Smooth muscle cell (in vitro differentiated cells): ENCODE results near the gene CNDP1. TPM values are rescaled to one million over a fixed set of nuclear protein-coding genes. Genes with fewer than 3 reads are reported as not detected.

Experiments used
- DNase-seq: peaks from one replicate; lab custom pipeline; 2025; ENCODE audit not compliant: unreplicated experiment; lab: John Stamatoyannopoulos, UW
- H2AFZ ChIP-seq: fragments of 200-600 bp; sonication (generic); 2 replicates; pipeline ENCODE4 v1.6.0; 2016; ENCODE audit warnings: antibody characterized with exemption, low read depth, mild to moderate bottlenecking
- H3F3A ChIP-seq: fragments of 200-600 bp; sonication (generic); 2 replicates; pipeline ENCODE4 v1.6.0; 2017; ENCODE audit warnings: antibody characterized with exemption, low read depth
- H3K27ac ChIP-seq: fragments of 200-600 bp; sonication (generic); 2 replicates; pipeline ENCODE4 v1.5.1; 2016; ENCODE audit warnings: low read depth, mild to moderate bottlenecking
- H3K27me3 ChIP-seq: fragments of 200-600 bp; sonication (generic); 2 replicates; pipeline ENCODE4 v1.6.1; 2016; ENCODE audit warnings: low read depth, mild to moderate bottlenecking
- H3K36me3 ChIP-seq: fragments of 200-600 bp; sonication (generic); 2 replicates; pipeline ENCODE4 v1.5.1; 2016; ENCODE audit warnings: low read depth
- H3K4me1 ChIP-seq: fragments of 200-600 bp; sonication (generic); 2 replicates; pipeline ENCODE4 v1.5.1; 2016; ENCODE audit warnings: low read depth
- H3K4me2 ChIP-seq: fragments of 200-600 bp; sonication (generic); 2 replicates; pipeline ENCODE4 v1.6.0; 2016; ENCODE audit warnings: mild to moderate bottlenecking
- H3K4me3 ChIP-seq: fragments of 200-600 bp; sonication (generic); 2 replicates; pipeline ENCODE4 v1.5.1; 2016; ENCODE audit warnings: mild to moderate bottlenecking
- H3K79me2 ChIP-seq: fragments of 200-600 bp; sonication (generic); 2 replicates; pipeline ENCODE4 v1.6.0; 2016; ENCODE audit warnings: low read depth, mild to moderate bottlenecking
- H3K9ac ChIP-seq: fragments of 200-600 bp; sonication (generic); 2 replicates; pipeline ENCODE4 v1.6.0; 2016; ENCODE audit warnings: low read depth
- H3K9me3 ChIP-seq: fragments of 200-600 bp; sonication (generic); replicated peaks from 2 replicates; pipeline ENCODE4 v1.5.1; 2016; ENCODE audit warnings: low read depth
- H4K20me1 ChIP-seq: fragments of 200-600 bp; sonication (generic); 2 replicates; pipeline ENCODE4 v1.6.0; 2016; ENCODE audit warnings: low read depth
- WGBS: methylation state at CpG from one replicate; pipeline ENCODE4 v1.1.7; 2016; ENCODE audit warnings: low lambda C conversion rate; 5-methylcytosine and 5-hydroxymethylcytosine counted together
- polyA plus RNA-seq: library from polyadenylated mRNA; unstranded; fragments of >200 nt; fragmentation: Nextera tagmentation; extraction: Ambion mirVana; gene quantifications from 2 replicates; pipeline ENCODE4 v1.2.1, GENCODE V29; 2016
- total RNA-seq: library from RNA; depleted of rRNA; stranded (reverse); fragments of >200 nt; gene quantifications from 2 replicates; pipeline ENCODE4 v1.2.3, GENCODE V29; 2014
- TF ChIP-seq, protein P1 (sequence below): fragments of 200-600 bp; sonication (generic); IDR thresholded peaks from 2 replicates; pipeline ENCODE4 v1.5.1; 2017; ENCODE audit warnings: borderline replicate concordance, mild to moderate bottlenecking, antibody characterized with exemption; ENCODE audit not compliant: insufficient read depth, poor library complexity, severe bottlenecking

The CNDP1 gene
- total and polyA plus RNA-seq, 2 experiments from 2014 or later: not detected

DNA sequence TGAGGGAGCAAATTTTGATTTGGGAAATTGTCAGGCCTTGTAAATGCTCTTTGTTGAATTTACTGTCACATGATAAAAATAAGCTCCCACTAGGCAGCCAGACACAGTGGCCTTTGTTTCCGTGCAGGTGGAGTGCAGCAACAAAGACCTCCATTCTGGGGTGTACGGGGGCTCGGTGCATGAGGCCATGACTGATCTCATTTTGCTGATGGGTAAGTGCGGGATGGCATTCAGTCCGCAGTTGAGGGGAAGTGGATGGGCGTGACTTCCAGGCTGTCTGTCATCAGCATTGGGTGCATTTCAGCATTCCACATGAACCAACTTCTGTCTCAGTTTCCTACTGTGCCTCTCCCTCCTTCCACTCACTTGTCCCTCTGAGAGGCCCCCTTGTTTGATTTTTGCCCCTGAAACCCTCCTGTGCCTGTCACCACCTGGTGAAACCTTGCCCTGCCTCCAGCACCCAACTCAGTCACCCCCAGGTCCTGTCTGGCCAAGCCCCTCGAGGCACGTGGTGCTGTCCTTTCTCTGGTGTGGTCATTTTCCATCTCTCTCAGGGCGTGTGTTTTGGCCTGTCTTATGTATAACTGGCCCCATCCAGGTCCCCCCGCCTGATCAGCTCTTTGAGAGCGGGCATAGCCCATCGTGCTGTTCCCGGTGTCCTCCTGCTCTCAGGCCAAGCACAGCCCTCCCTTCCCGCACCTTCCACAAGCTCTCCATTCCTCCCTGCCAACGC is 21.8 kb upstream of the CNDP1 start:
- whole genome bisulfite sequencing: 95% methylated on average over 15 of the region's 15 CpGs
- Histone ChIP-seq H2AFZ (no peak overlapping the region), H3K36me3 (no peaks in the 10 kb centered on the region), H3K4me2 (no peak overlapping the region), H3K9me3 (no peaks in the 10 kb centered on the region), H3K27ac (no peak overlapping the region), H3K9ac (no peak overlapping the region), H4K20me1 (peaks cover 37% of the 10 kb centered on the region), H3K4me1 (no peaks in the 10 kb centered on the region), H3K79me2 (no peaks in the 10 kb centered on the region), H3K4me3 (no peak overlapping the region), H3K27me3 (no peaks in the 10 kb centered on the region), H3F3A (no peaks in the 10 kb centered on the region)
- TF ChIP-seq, protein P1, sequence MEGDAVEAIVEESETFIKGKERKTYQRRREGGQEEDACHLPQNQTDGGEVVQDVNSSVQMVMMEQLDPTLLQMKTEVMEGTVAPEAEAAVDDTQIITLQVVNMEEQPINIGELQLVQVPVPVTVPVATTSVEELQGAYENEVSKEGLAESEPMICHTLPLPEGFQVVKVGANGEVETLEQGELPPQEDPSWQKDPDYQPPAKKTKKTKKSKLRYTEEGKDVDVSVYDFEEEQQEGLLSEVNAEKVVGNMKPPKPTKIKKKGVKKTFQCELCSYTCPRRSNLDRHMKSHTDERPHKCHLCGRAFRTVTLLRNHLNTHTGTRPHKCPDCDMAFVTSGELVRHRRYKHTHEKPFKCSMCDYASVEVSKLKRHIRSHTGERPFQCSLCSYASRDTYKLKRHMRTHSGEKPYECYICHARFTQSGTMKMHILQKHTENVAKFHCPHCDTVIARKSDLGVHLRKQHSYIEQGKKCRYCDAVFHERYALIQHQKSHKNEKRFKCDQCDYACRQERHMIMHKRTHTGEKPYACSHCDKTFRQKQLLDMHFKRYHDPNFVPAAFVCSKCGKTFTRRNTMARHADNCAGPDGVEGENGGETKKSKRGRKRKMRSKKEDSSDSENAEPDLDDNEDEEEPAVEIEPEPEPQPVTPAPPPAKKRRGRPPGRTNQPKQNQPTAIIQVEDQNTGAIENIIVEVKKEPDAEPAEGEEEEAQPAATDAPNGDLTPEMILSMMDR: no peak
- DNase-seq: no peak

DNA sequence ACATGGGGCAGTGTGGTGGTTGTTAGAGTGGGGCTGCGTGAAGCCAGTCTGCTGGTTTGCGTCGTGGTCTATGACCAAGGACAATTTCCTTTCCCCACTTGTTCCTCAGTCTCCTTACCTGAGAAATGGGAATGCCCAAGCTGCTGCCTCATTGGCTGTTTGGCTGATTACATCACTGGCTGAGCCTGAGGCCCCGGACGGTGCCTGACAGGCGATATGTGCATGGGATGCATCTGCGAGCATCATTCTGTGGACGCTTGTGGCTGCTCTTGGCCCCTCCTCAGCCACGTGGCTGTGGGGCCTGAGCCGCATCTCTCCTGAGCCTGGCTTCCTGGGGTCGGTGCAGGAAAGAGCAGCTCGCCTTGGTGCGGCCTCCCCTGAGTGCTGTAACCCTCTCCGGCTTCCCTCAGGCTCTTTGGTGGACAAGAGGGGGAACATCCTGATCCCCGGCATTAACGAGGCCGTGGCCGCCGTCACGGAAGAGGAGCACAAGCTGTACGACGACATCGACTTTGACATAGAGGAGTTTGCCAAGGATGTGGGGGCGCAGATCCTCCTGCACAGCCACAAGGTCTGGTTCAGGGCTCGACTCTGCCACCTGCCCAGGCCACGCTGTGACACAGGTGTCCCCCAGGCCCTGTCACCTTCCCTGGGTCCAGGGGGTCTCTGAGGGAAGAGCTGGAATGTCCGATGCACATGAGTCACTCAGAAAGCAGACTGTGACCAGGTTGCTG is 21.0 kb upstream of the CNDP1 start:
- no peaks in the 10 kb centered on the region for H3F3A ChIP-seq
- H4K20me1 ChIP-seq: peaks cover 33% of the 10 kb centered on the region
- no peaks in the 10 kb centered on the region for H3K4me1 ChIP-seq
- no peak overlapping the region for H3K4me3 ChIP-seq
- no peak for DNase-seq
- no peak overlapping the region for H3K4me2 ChIP-seq
- no peaks in the 10 kb centered on the region for H3K79me2 ChIP-seq
- no peak overlapping the region for H3K27ac ChIP-seq
- WGBS: 97% methylated on average over 27 of the region's 27 CpGs
- H2AFZ ChIP-seq: no peak overlapping the region
- TF ChIP-seq, protein P1: no peak
- H3K9me3 ChIP-seq: no peaks in the 10 kb centered on the region
- peaks cover 2% of the 10 kb centered on the region for H3K36me3 ChIP-seq
- H3K27me3 ChIP-seq: no peaks in the 10 kb centered on the region
- H3K9ac ChIP-seq: no peak overlapping the region

- TF ChIP-seq, protein P1: no peak
- 96% methylated on average over 8 of the region's 8 CpGs for WGBS
These were observed 20.5 kb upstream of the CNDP1 start for GRCh38 chr18:74513883-74514205.

More at GRCh38 chr18:74513883-74514205, 20.5 kb upstream of the CNDP1 start:
- DNase-seq: no peak
- no peaks in the 10 kb centered on the region for H3K79me2 ChIP-seq
- H3K27me3 ChIP-seq: no peaks in the 10 kb centered on the region
- peaks cover 33% of the 10 kb centered on the region for H4K20me1 ChIP-seq
- H3K4me3 ChIP-seq: no peak overlapping the region
- H3K36me3 ChIP-seq: peaks cover 5% of the 10 kb centered on the region
- H3K4me1 ChIP-seq: no peaks in the 10 kb centered on the region
- H3K9ac ChIP-seq: no peak overlapping the region
- H3K4me2 ChIP-seq: no peak overlapping the region
- H3K9me3 ChIP-seq: no peaks in the 10 kb centered on the region
- H3K27ac ChIP-seq: no peak overlapping the region
- H3F3A ChIP-seq: no peaks in the 10 kb centered on the region
- no peak overlapping the region for H2AFZ ChIP-seq
